ENCODE data around the gene C1orf226.

C1orf226 gene

GRCh38 chr1:162353702-162354101 is 27.8 kb upstream of the C1orf226 start:
- Histone ChIP-seq H3K4me1 (ENCODE audit: control insufficient read depth, insufficient read depth, low read length) (peaks cover 4% of the 10 kb centered on the region), H3K9ac (ENCODE audit: low read depth, low read length) (no peak overlapping the region), H3K36me3 (ENCODE audit: control insufficient read depth, insufficient read depth, low read length) (peaks cover 9% of the 10 kb centered on the region), H3K27me3 (ENCODE audit: control insufficient read depth, insufficient read depth, low read length) (no peaks in the 10 kb centered on the region), H3K9me3 (ENCODE audit: control insufficient read depth, insufficient read depth, low read length) (no peaks in the 10 kb centered on the region), H3K4me3 (ENCODE audit: low read depth, low read length) (no peak overlapping the region)

- Histone ChIP-seq H3K27me3 (ENCODE audit: control insufficient read depth, insufficient read depth, low read length) (no peaks in the 10 kb centered on the region), H3K36me3 (ENCODE audit: control insufficient read depth, insufficient read depth, low read length) (peaks cover 9% of the 10 kb centered on the region), H3K9ac (ENCODE audit: low read depth, low read length) (no peak overlapping the region), H3K4me1 (ENCODE audit: control insufficient read depth, insufficient read depth, low read length) (peaks cover 4% of the 10 kb centered on the region), H3K4me3 (ENCODE audit: low read depth, low read length) (no peak overlapping the region), H3K9me3 (ENCODE audit: control insufficient read depth, insufficient read depth, low read length) (no peaks in the 10 kb centered on the region)
Observed at GRCh38 chr1:162357681-162358266, 23.8 kb upstream of the C1orf226 start.

- Histone ChIP-seq H3K27me3 (ENCODE audit: control insufficient read depth, insufficient read depth, low read length) (no peaks in the 10 kb centered on the region), H3K4me1 (ENCODE audit: control insufficient read depth, insufficient read depth, low read length) (no peaks in the 10 kb centered on the region), H3K4me3 (ENCODE audit: low read depth, low read length) (no peak overlapping the region), H3K36me3 (ENCODE audit: control insufficient read depth, insufficient read depth, low read length) (peaks cover 9% of the 10 kb centered on the region), H3K9ac (ENCODE audit: low read depth, low read length) (no peak overlapping the region), H3K9me3 (ENCODE audit: control insufficient read depth, insufficient read depth, low read length) (no peaks in the 10 kb centered on the region)
Observed at GRCh38 chr1:162358928-162359327, 22.6 kb upstream of the C1orf226 start.

GRCh38 chr1:162359523-162360236 is 21.8 kb upstream of the C1orf226 start:
- H3K36me3 ChIP-seq (ENCODE audit: control insufficient read depth, insufficient read depth, low read length): peaks cover 9% of the 10 kb centered on the region
- no peak overlapping the region for H3K4me3 ChIP-seq (ENCODE audit: low read depth, low read length)
- no peaks in the 10 kb centered on the region for H3K4me1 ChIP-seq (ENCODE audit: control insufficient read depth, insufficient read depth, low read length)
- no peak overlapping the region for H3K9ac ChIP-seq (ENCODE audit: low read depth, low read length)
- no peaks in the 10 kb centered on the region for H3K9me3 ChIP-seq (ENCODE audit: control insufficient read depth, insufficient read depth, low read length)
- no peaks in the 10 kb centered on the region for H3K27me3 ChIP-seq (ENCODE audit: control insufficient read depth, insufficient read depth, low read length)

GRCh38 chr1:162360237-162360873 is 21.2 kb upstream of the C1orf226 start:
- H3K36me3 ChIP-seq (ENCODE audit: control insufficient read depth, insufficient read depth, low read length): peaks cover 7% of the 10 kb centered on the region
- no peaks in the 10 kb centered on the region for H3K4me1 ChIP-seq (ENCODE audit: control insufficient read depth, insufficient read depth, low read length)
- H3K4me3 ChIP-seq (ENCODE audit: low read depth, low read length): no peak overlapping the region
- H3K9me3 ChIP-seq (ENCODE audit: control insufficient read depth, insufficient read depth, low read length): no peaks in the 10 kb centered on the region
- H3K9ac ChIP-seq (ENCODE audit: low read depth, low read length): no peak overlapping the region
- H3K27me3 ChIP-seq (ENCODE audit: control insufficient read depth, insufficient read depth, low read length): no peaks in the 10 kb centered on the region

- Histone ChIP-seq H3K4me3 (ENCODE audit: low read depth, low read length) (no peak overlapping the region), H3K36me3 (ENCODE audit: control insufficient read depth, insufficient read depth, low read length) (peaks cover 4% of the 10 kb centered on the region), H3K4me1 (ENCODE audit: control insufficient read depth, insufficient read depth, low read length) (no peaks in the 10 kb centered on the region), H3K27me3 (ENCODE audit: control insufficient read depth, insufficient read depth, low read length) (no peaks in the 10 kb centered on the region), H3K9me3 (ENCODE audit: control insufficient read depth, insufficient read depth, low read length) (no peaks in the 10 kb centered on the region), H3K9ac (ENCODE audit: low read depth, low read length) (no peak overlapping the region)
Observed at GRCh38 chr1:162360874-162361260, 20.7 kb upstream of the C1orf226 start.

GRCh38 chr1:162361349-162361748 is 20.2 kb upstream of the C1orf226 start:
- Histone ChIP-seq H3K4me1 (ENCODE audit: control insufficient read depth, insufficient read depth, low read length) (no peaks in the 10 kb centered on the region), H3K4me3 (ENCODE audit: low read depth, low read length) (no peak overlapping the region), H3K9me3 (ENCODE audit: control insufficient read depth, insufficient read depth, low read length) (no peaks in the 10 kb centered on the region), H3K36me3 (ENCODE audit: control insufficient read depth, insufficient read depth, low read length) (peaks cover 3% of the 10 kb centered on the region), H3K27me3 (ENCODE audit: control insufficient read depth, insufficient read depth, low read length) (no peaks in the 10 kb centered on the region), H3K9ac (ENCODE audit: low read depth, low read length) (no peak overlapping the region)

- no peaks in the 10 kb centered on the region for H3K4me1 ChIP-seq (ENCODE audit: control insufficient read depth, insufficient read depth, low read length)
- H3K4me3 ChIP-seq (ENCODE audit: low read depth, low read length): no peak overlapping the region
- H3K27me3 ChIP-seq (ENCODE audit: control insufficient read depth, insufficient read depth, low read length): no peaks in the 10 kb centered on the region
- no peak overlapping the region for H3K9ac ChIP-seq (ENCODE audit: low read depth, low read length)
- no peaks in the 10 kb centered on the region for H3K9me3 ChIP-seq (ENCODE audit: control insufficient read depth, insufficient read depth, low read length)
- peaks cover 6% of the 10 kb centered on the region for H3K36me3 ChIP-seq (ENCODE audit: control insufficient read depth, insufficient read depth, low read length)
Observed at GRCh38 chr1:162363823-162364222, 17.7 kb upstream of the C1orf226 start.

GRCh38 chr1:162364498-162364897 is 17.0 kb upstream of the C1orf226 start:
- H3K9me3 ChIP-seq (ENCODE audit: control insufficient read depth, insufficient read depth, low read length): no peaks in the 10 kb centered on the region
- H3K4me3 ChIP-seq (ENCODE audit: low read depth, low read length): no peak overlapping the region
- H3K36me3 ChIP-seq (ENCODE audit: control insufficient read depth, insufficient read depth, low read length): peaks cover 6% of the 10 kb centered on the region
- H3K9ac ChIP-seq (ENCODE audit: low read depth, low read length): no peak overlapping the region
- H3K4me1 ChIP-seq (ENCODE audit: control insufficient read depth, insufficient read depth, low read length): no peaks in the 10 kb centered on the region
- no peaks in the 10 kb centered on the region for H3K27me3 ChIP-seq (ENCODE audit: control insufficient read depth, insufficient read depth, low read length)

GRCh38 chr1:162365284-162366020 is 16.1 kb upstream of the C1orf226 start:
- H3K9me3 ChIP-seq (ENCODE audit: control insufficient read depth, insufficient read depth, low read length): no peaks in the 10 kb centered on the region
- H3K4me3 ChIP-seq (ENCODE audit: low read depth, low read length): no peak overlapping the region
- H3K27me3 ChIP-seq (ENCODE audit: control insufficient read depth, insufficient read depth, low read length): no peaks in the 10 kb centered on the region
- no peaks in the 10 kb centered on the region for H3K4me1 ChIP-seq (ENCODE audit: control insufficient read depth, insufficient read depth, low read length)
- H3K9ac ChIP-seq (ENCODE audit: low read depth, low read length): no peak overlapping the region
- peaks cover 6% of the 10 kb centered on the region for H3K36me3 ChIP-seq (ENCODE audit: control insufficient read depth, insufficient read depth, low read length)

GRCh38 chr1:162366149-162366548 is 15.4 kb upstream of the C1orf226 start:
- H3K4me1 ChIP-seq (ENCODE audit: control insufficient read depth, insufficient read depth, low read length): no peaks in the 10 kb centered on the region
- H3K9ac ChIP-seq (ENCODE audit: low read depth, low read length): no peak overlapping the region
- H3K27me3 ChIP-seq (ENCODE audit: control insufficient read depth, insufficient read depth, low read length): no peaks in the 10 kb centered on the region
- no peaks in the 10 kb centered on the region for H3K9me3 ChIP-seq (ENCODE audit: control insufficient read depth, insufficient read depth, low read length)
- peaks cover 6% of the 10 kb centered on the region for H3K36me3 ChIP-seq (ENCODE audit: control insufficient read depth, insufficient read depth, low read length)
- H3K4me3 ChIP-seq (ENCODE audit: low read depth, low read length): no peak overlapping the region

All from iPS-15b (cell line).